Activated CD4-positive, CD25-positive, alpha-beta regulatory T cell treated with anti-CD3 and anti-CD28 coated beads, Interleukin-2, amount 50 U/mL, for 72 hours (primary cell): Measurements from ENCODE around the gene CELF5.
"Not testable (repeated sequence)": the region's sequence is repeated elsewhere in the genome, so short reads cannot be mapped to it uniquely, and the experiment has no call there.

Source experiments
- DNase-seq: peaks from one replicate; pipeline ENCODE4 v3.0.0; 2021

CELF5 gene

DNA sequence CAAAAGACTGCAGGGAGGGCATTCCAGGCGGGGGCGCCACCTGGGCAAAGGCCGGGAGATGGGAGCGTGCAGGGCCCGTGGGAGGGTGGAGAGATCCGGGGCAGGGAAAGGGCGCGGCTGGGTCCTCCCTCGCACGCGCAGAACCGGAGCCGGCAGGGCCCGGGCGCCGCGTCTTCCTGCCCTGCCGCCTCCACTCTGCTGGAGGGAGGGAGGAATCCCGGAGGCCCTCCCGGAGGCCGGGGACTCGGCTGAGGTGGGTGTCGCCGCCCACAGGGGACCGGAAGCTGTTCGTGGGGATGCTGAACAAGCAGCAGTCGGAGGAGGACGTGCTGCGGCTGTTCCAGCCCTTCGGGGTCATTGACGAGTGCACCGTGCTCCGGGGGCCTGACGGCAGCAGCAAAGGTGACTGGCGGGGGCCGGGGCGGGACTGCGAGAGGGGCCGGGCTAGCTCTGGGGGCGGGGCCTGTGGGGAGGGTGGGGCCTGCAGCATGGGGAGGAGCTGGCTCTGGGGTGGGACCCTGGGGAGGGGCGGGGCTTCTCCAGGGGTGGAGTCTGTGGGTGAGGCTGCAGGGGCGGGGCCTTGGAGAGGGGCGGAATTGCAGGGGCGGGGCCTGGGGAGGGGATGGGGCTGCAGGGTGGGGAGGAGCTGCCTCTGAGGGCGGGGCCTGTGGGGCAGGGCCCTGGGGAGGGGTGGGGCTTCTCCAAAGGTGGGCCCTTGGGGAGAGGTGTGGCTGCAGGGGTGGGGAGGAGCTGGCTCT, 51.3 kb downstream of the CELF5 start:
- DNase-seq, result peak; percentile 81

GRCh38 chr19:3276341-3276799, 51.9 kb downstream of the CELF5 start:
- DNase-seq, result peak; percentile 44

DNA sequence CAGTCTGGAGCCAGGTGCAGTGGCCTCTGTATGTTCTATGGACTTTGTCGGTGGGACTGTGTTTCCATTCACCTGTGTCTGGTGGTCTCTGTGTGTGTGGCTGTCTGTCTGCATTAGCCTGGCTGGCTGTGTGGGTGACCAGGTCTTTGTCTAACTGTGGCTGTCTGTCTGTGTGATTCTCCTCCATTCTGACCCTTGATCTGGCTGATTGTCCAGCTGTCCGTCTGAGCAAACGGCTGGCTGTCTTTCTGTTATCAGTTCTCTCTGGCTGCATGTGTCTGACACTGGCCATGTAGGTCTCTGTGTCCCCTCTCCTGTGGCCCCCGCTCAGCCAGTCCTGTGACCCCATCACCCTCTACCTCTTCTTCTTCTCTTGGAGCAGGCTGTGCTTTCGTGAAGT, 53.2 kb downstream of the CELF5 start:
- no peak for DNase-seq

- no peak for DNase-seq
These were observed 53.8 kb downstream of the CELF5 start for GRCh38 chr19:3278294-3278693.

GRCh38 chr19:3278749-3279148, 54.3 kb downstream of the CELF5 start:
- DNase-seq, result no peak

- DNase-seq, result no peak
These were observed 54.8 kb downstream of the CELF5 start for GRCh38 chr19:3279306-3279705.

GRCh38 chr19:3281026-3281425, 56.6 kb downstream of the CELF5 start:
- DNase-seq, result no peak

- no peak for DNase-seq
These were observed 57.7 kb downstream of the CELF5 start for GRCh38 chr19:3282155-3282554.

DNA sequence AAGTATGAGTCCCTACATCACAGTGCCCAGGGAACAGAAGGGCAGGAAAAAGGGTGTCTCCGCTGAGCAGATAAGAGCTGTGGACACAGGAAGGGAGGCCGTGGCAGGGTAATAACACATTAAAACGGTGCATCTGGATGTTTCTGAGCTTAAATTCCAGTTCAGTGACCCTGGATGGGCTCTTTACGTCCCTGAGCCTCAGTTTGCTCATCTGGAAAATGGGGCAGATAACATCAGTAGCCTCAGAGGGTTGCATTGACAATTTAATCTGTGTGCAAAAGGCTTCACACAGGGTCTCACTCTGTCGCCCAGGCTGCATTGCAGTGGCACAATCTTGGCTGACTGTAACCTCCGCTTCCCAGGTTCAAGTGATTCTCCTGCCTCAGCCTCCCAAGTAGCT, 58.1 kb downstream of the CELF5 start:
- DNase-seq, result no peak

- no peak for DNase-seq
These were observed 58.8 kb downstream of the CELF5 start for GRCh38 chr19:3283246-3283751.

GRCh38 chr19:3283886-3284657, 59.6 kb downstream of the CELF5 start:
- DNase-seq, result no peak

DNA sequence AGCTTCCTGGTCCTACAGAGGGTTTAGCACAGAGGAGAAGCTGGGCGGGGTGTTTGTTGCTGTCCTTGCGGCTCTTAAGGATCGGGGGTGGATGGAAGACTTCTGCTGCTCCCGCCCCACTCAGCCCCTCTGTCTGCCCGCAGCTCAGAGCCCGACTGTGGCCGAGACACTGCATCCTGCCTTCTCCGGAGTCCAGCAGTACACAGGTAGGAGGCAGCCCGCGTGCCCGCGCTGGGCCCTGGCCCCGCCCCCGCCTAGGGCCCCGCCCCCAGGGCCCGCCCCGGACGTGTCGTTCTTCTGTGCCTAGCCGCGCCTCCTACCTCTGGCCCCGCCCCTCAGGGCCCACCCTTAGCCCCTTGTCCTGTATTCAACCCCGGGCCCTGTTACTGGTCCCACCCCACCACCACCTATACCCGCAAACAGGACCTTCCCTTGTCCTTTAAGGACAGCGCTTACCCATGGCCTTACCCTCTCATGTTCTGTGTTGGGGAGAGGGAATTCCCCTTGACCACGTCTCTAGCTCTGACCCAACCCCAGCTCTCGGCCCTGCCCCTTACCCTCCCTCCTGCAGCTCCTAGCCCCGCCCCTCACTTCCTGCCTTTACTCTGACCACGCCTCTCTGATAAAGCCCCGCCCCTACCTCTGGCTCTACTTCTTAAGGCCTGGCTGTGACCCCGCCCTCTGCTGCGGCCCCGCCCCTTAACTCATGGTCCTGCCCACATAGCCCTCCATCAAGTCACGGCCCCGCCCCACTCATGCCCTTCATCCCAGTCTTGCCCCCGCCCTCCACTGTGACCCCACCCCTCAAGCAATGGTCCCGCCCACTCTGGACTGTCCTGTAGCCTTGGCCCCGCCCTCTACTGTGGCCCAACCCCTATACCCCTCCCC, 60.5 kb downstream of the CELF5 start:
- peak; percentile 75 for DNase-seq

GRCh38 chr19:3285647-3286176, 61.3 kb downstream of the CELF5 start:
- DNase-seq, result peak; percentile 50

GRCh38 chr19:3287814-3288213, 63.4 kb downstream of the CELF5 start:
- no peak for DNase-seq

DNA sequence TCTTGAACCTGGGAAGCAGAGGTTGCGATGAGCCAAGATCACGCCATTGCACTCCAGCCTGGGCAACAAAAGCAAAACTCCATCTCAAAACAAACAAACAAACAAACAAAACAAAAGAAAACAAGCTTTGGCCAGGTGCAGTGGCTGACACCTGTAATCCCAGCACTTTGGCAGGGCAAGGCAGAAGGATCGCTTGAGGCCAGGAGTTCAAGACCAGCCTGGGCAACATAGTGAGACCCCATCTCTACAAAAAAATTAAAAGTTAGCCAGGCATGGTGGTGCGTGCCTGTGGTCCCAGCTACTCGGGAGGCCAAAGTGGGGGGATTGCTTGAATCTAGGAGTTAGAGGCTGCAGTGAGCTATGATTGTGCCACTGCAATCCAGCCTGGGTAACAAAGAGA, 64.0 kb downstream of the CELF5 start:
- DNase-seq, result not testable (repeated sequence)

GRCh38 chr19:3289971-3290569, 65.6 kb downstream of the CELF5 start:
- DNase-seq, result no peak

DNA sequence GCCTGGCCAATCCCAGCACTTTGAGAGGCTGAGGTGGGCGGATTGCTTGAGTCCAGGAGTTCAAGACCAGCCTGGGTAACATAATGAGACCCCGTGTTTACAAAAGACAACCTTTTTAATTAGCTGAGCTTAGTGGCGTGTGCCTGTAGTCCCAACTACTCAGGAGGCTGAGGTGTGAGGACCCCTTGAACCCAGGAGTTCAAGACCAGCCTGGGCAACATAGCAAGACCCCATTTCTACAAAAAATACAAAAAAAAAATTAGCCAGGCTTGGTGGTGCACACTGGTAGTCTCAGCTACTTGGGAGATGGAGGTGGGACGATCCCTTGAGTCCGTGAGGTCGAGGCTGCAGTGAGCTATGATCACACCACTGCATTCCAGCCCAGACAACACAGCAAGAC, 66.4 kb downstream of the CELF5 start:
- not testable (repeated sequence) for DNase-seq

GRCh38 chr19:3291644-3292043, 67.2 kb downstream of the CELF5 start:
- DNase-seq, result no peak

DNA sequence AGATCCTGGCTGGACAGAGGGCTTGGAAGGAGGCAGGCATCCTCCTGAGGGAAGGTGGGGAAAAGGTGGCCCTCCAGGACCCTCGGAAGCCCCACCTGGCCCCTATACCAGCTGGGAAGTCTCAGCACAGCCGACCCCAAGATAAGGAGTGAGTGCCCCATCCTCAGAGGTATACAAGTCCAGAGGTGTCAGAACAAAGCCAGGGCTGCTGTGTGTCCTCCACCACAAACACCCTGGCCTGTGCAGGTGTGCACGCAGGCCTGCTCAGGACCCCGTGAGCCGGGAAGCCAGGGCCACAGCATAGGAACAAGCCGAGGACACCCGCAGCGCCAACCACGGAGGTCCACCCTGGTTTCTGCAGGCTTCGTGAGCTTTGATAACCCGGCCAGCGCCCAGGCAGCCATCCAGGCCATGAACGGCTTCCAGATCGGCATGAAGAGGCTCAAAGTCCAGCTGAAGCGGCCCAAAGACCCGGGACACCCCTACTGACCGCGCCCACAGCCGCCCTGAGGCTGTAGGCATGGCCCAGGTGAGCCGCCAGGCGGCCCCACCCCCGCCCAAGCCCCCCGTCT, 68.6 kb downstream of the CELF5 start:
- DNase-seq, result no peak

DNA sequence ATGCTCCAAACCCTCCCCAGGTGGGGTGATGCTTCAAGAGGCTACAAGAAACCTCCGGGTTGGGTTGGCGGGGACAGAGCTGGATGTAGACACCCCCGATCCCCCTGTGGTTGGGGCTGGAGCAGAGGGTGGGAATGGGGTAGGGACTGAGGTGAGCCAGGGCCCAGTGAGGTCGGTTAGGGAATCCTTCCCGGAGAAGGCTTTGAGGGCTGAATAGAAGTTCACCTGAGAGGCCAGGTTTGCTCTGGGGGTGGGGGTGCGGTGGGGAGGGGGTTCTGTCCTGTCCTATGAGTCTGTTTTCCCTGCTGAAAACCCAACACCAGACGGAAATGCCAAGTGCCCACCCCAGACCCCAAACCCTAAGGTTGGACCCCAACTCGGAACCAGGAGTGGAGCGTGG, 69.1 kb downstream of the CELF5 start:
- DNase-seq, result no peak

DNA sequence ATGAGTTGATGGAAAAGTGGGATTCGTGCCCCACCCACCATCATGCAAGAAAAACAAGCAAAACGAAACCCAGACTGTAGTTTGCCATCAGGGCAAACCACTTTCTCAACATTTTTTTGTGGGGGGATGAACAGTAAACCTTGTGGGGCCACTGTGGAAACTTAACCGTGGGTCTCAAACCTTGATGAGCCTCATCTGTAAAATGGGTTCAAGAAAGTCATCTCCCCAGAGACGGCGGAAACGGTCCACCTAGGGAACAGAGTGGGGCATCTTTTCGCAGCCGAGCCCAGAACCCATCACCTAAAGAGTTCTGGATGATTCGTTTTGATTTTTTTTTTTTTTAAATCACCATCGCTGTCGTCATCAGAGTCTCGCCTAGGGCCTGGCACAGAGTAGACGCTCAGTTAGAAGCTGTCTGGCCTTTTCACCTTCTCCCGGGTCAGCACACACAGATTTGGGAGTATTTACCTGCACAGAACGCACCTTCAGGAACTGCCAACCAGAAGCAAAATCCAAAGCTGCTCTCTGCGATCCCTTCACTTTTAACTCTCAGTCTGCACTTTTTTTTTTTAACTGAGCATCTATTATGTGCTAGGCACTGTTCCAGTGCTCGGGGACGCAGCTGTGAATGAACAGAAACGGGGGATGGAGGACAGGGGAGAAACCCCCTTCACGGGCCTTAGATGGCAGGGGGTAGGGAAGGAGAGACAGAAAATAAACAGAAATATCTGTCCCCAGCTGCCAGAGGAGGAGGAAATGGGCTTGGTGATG, 69.8 kb downstream of the CELF5 start:
- no peak for DNase-seq
